Endothelial cell of umbilical vein (primary cell): ENCODE data around the gene TMEM109. TPM values are rescaled to one million over a fixed set of nuclear protein-coding genes. Genes with fewer than 3 reads are reported as not detected.

Experiments
- BruUV-seq: library from RNA; stranded (reverse); fragments of 400-500 nt; replicated peaks from 2 replicates; lab custom pipeline; 2021; lab: Mats Ljungman, UMichigan
- CTCF ChIA-PET: fragments of 300-600, 350-600 bp; sonication (Branson Sonifier 250); formaldehyde crosslinking; loops from one replicate; lab custom pipeline; 2021; ENCODE audit warnings: antibody characterized with exemption, inconsistent platforms; lab: Charles Lee
- POLR2A ChIA-PET: fragments of 300-600, 350-600 bp; sonication (Branson Sonifier 250); formaldehyde crosslinking; loops from one replicate; lab custom pipeline; 2021; ENCODE audit warnings: antibody characterized with exemption, inconsistent platforms; lab: Charles Lee
- DNase-seq: peaks from one replicate; pipeline ENCODE4 v3.0.0-alpha.2; 2011; ENCODE audit warnings: low read depth, low spot score
- FAIRE-seq: peaks from 2 replicates; lab custom pipeline; 2011; peaks lifted over from hg19 to GRCh38; lab: Jason Lieb, UNC
- H2AFZ ChIP-seq: 2 replicates; pipeline ENCODE4 v1.6.0; 2012; ENCODE audit warnings: low read depth, low read length, control low read depth, inconsistent platforms
- H3K27ac ChIP-seq: 2 replicates; pipeline ENCODE4 v1.5.1; 2011; ENCODE audit warnings: low read depth, mild to moderate bottlenecking, control low read depth, low read length, moderate library complexity; ENCODE audit not compliant: insufficient read depth
- H3K27me3 ChIP-seq, 2 experiments: 2 replicates each; pipeline versions ENCODE4 v1.6.0 to v1.6.1; 2011; ENCODE audit warnings: low read length in 2 of 2, mixed read lengths in 1 of 2; ENCODE audit not compliant: control insufficient read depth in 2 of 2, insufficient read depth in 2 of 2
- H3K36me3 ChIP-seq, 2 experiments: 2 replicates in 1 of 2; 3 replicates in 1 of 2; pipeline ENCODE4 v1.5.1; 2011; ENCODE audit warnings: low read length in 2 of 2, mild to moderate bottlenecking in 1 of 2, moderate library complexity in 1 of 2; ENCODE audit not compliant: control insufficient read depth in 2 of 2, insufficient read depth in 2 of 2; ENCODE audit errors: extremely low read depth in 1 of 2
- H3K4me1 ChIP-seq: 3 replicates; pipeline ENCODE4 v1.5.1; 2011; ENCODE audit warnings: mild to moderate bottlenecking, low read length; ENCODE audit not compliant: control insufficient read depth, insufficient read depth; ENCODE audit errors: extremely low read depth
- H3K4me2 ChIP-seq: 2 replicates; pipeline ENCODE4 v1.6.1; 2011; ENCODE audit warnings: low read length, control low read depth, mixed read lengths; ENCODE audit not compliant: insufficient read depth
- H3K4me3 ChIP-seq, 3 experiments: fragments of 200-600 bp in 1 of 3; sonication (generic), shearing (Covaris generic) in 1 of 3; replicated peaks in 1 of 3; 2 replicates each; pipeline ENCODE4 v1.5.1; 2011 to 2016; ENCODE audit warnings: control low read depth in 3 of 3, low read length in 3 of 3, mild to moderate bottlenecking in 2 of 3, inconsistent platforms in 1 of 3, low read depth in 1 of 3, moderate library complexity in 1 of 3; ENCODE audit not compliant: insufficient read depth in 1 of 3
- H3K79me2 ChIP-seq: 2 replicates; pipeline ENCODE4 v1.6.0; 2012; ENCODE audit warnings: low read length, inconsistent platforms; ENCODE audit not compliant: control insufficient read depth, insufficient read depth
- H3K9ac ChIP-seq: replicated peaks from 2 replicates; pipeline ENCODE3; 2011; ENCODE audit warnings: low read length, control low read depth; ENCODE audit not compliant: insufficient read depth; ENCODE audit errors: extremely low read depth
- H3K9me1 ChIP-seq: replicated peaks from 3 replicates; pipeline ENCODE4 v1.6.0; 2011; ENCODE audit warnings: mild to moderate bottlenecking, low read length; ENCODE audit not compliant: control insufficient read depth, insufficient read depth; ENCODE audit errors: extremely low read depth
- H3K9me3 ChIP-seq: replicated peaks from 2 replicates; pipeline ENCODE4 v1.5.1; 2012; ENCODE audit warnings: low read length, inconsistent platforms; ENCODE audit not compliant: control insufficient read depth, insufficient read depth
- H4K20me1 ChIP-seq: replicated peaks from 2 replicates; pipeline ENCODE3; 2011; ENCODE audit warnings: mild to moderate bottlenecking, low read length; ENCODE audit not compliant: control insufficient read depth, insufficient read depth; ENCODE audit errors: extremely low read depth
- EZH2 ChIP-seq: IDR thresholded peaks from 2 replicates; pipeline ENCODE4 v1.6.1; 2012; ENCODE audit warnings: borderline replicate concordance, low read depth, mild to moderate bottlenecking, moderate library complexity, low read length, inconsistent platforms; ENCODE audit not compliant: severe bottlenecking
- FOS ChIP-seq: IDR thresholded peaks from 2 replicates; pipeline ENCODE4 v1.6.1; 2011; ENCODE audit warnings: mild to moderate bottlenecking, low read length, moderate library complexity, borderline replicate concordance; ENCODE audit not compliant: insufficient read depth
- GATA2 ChIP-seq: IDR thresholded peaks from 2 replicates; pipeline ENCODE4 v1.7.0; 2011; ENCODE audit warnings: low read depth, mild to moderate bottlenecking, moderate library complexity, mixed read lengths, low read length; ENCODE audit not compliant: insufficient read length, insufficient read depth
- JUN ChIP-seq: IDR thresholded peaks from 2 replicates; pipeline ENCODE4 v1.6.1; 2011; ENCODE audit warnings: borderline replicate concordance, low read depth; ENCODE audit not compliant: insufficient read length, insufficient read depth
- MYC ChIP-seq: IDR thresholded peaks from one replicate; pipeline ENCODE4 v1.6.1; 2011; ENCODE audit warnings: mild to moderate bottlenecking, low read depth, low read length
- POLR2A ChIP-seq: IDR thresholded peaks from 2 replicates; pipeline ENCODE4 v1.6.1; 2012; ENCODE audit warnings: low read depth, mild to moderate bottlenecking, control low read depth, low read length
- POLR2AphosphoS5 ChIP-seq: IDR thresholded peaks from 2 replicates; pipeline ENCODE4 v1.6.1; 2012; ENCODE audit warnings: low read depth, mild to moderate bottlenecking, control low read depth, low read length, moderate library complexity; ENCODE audit not compliant: insufficient read depth
- dilution Hi-C: fragments of 300-500 bp; cut with MboI; formaldehyde crosslinking; loops from one replicate; pipeline ENCODE4 v1.15.0; 2019; ENCODE audit warnings: low sequenced_read_pairs; ENCODE audit not compliant: extremely low pct_ligation_motif_present
- intact Hi-C: fragments of 100-400 bp; cut with micrococcal nuclease; formaldehyde crosslinking; loops from one replicate; pipeline ENCODE4 v1.10.0; 2022
- polyA plus RNA-seq, 4 experiments: library from polyadenylated mRNA; depleted of rRNA in 3 of 4; stranded (reverse) in 3 of 4; unstranded in 1 of 4; fragments of >200 nt; gene quantifications; 2 replicates each; pipeline versions ENCODE4 v1.2.1 to v1.2.3, GENCODE V29; 2011 to 2012; ENCODE audit warnings: missing spikeins in 1 of 4
- total RNA-seq: library from RNA; stranded (reverse); gene quantifications from 2 replicates; pipeline ENCODE4 v1.2.3, GENCODE V29; 2021
- TF ChIP-seq, protein P1 (sequence below): IDR thresholded peaks from 2 replicates; pipeline ENCODE4 v1.6.1; 2011; ENCODE audit not compliant: insufficient read depth, insufficient read length
- TF ChIP-seq, protein P2 (sequence below), 2 donors: IDR thresholded peaks; 1 replicate in 1 of 2; 2 replicates in 1 of 2; pipeline ENCODE4 v1.5.1; 2011; ENCODE audit warnings: low read length in 2 of 2, mild to moderate bottlenecking in 2 of 2, moderate library complexity in 2 of 2, control low read depth in 1 of 2, inconsistent platforms in 1 of 2, low read depth in 1 of 2; ENCODE audit not compliant: insufficient read depth in 1 of 2; ENCODE audit errors: extremely low read depth in 1 of 2

The TMEM109 gene
- total and polyA plus RNA-seq, 2 donors (not counting 3 experiments of a cell fraction or from before 2014, with no cell fraction given): 143 to 192 TPM

DNA sequence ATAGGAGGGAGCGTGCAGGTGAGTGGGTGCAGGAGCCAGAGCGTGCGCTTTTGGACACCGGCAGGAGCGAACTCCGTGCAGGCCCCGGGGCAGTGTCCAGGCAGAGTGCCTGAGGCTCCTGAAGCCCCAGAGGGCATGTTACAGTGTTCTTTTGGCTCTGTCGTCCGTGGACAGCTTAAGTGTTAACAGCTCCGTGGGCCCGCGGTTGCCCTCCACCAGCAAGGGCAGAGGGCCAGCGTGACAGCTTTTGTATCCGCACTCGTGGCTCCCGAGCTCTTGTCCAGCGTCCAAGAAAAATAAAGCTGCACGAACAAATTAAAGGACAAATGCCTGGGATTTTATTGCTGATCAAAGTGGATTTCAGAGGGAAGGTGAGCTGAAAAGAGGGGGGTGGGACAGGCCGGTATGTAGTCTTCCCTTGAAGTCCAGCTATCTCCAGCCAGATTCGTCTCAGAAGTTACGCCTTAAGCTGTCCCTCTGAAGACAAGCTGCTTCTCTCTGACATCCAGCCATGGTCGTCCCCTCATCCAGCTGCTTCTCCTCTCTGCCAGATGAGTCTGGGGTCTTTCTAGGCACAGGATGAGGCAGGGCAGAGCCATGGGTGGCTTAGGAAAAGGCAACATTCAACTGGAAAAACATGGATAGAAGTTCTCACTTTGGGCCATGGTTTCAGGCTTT lies 968 bp upstream of the TMEM109 start:
- Histone ChIP-seq H3K9me3 (no peaks in the 10 kb centered on the region), H3K4me2 (peak overlapping the region; percentile 94), H3K27ac (peak overlapping the region; percentile 65), H2AFZ (peak overlapping the region; percentile 96), H3K9ac (peak overlapping the region; percentile 74), H3K27me3 (peaks cover 0 to 5% of the 10 kb centered on the region in 2 experiments), H3K79me2 (peaks cover 35% of the 10 kb centered on the region), H3K4me3 (peak overlapping the region in 2 of 3 experiments; percentile 76 to 79), H3K9me1 (no peaks in the 10 kb centered on the region), H4K20me1 (no peaks in the 10 kb centered on the region), H3K4me1 (peaks cover 26% of the 10 kb centered on the region), H3K36me3 (no peaks in the 10 kb centered on the region)
- intact Hi-C loops (loop anchor here (10.0 kb wide), 1 partner anchor 222 kb away; no protein-coding TSS in a partner anchor), dilution Hi-C loops (no loop called here)
- DNase-seq (peak; percentile 22), FAIRE-seq (peak; percentile 64)
- no peak for TF ChIP-seq POLR2AphosphoS5
- TF ChIP-seq FOS: no peak
- CTCF ChIA-PET: interaction anchor here (0.9 to 4.8 kb wide), 10 partner anchors 8 to 240 kb away, joined by 3 to 32 read pairs (median 4); no protein-coding TSS in a partner anchor
- BruUV-seq: no TSS peak
- POLR2A ChIA-PET: interaction anchor here (1.0 to 1.5 kb wide), 2 partner anchors 11 to 14 kb away, joined by 3 to 5 read pairs; partner anchors contain the start of gene TMEM132A

DNA sequence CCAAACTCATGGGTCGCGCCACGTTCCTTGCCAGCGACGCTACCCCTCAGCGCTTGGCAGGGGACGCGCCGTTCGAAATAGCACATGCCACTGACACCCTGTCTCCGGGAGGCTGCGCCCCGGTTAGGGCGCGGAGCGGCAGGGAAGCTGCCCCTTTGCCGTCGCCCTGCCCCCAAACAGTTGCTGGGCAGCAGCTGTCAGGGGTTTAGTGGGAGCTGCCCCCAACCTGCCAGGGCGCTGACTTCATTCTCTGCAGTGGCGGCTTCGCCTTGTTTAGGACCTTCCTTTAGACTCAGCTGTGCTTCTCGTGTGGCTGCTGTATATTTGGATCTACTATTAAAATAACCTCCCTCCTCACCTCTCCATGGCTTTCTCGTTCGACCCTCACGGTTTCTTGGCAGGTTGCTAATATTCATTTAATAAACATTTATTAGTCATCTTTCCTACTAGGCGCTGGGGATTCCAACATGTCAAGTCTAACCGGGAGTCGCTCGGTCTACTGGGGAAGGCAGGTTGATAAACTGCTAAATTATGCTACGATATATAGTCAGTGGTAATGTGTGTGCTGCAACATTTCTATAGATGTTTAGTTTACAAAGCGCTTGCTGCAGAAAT lies 782 bp downstream of the TMEM109 start:
- Histone ChIP-seq H3K27me3 (no peaks in the 10 kb centered on the region), H4K20me1 (no peaks in the 10 kb centered on the region), H3K4me2 (peak overlapping the region; percentile 94), H2AFZ (peak overlapping the region; percentile 96), H3K79me2 (peaks cover 51% of the 10 kb centered on the region), H3K9ac (peak overlapping the region; percentile 74), H3K36me3 (no peaks in the 10 kb centered on the region), H3K4me3 (peak overlapping the region; percentile 43 to 79 (median 76)), H3K27ac (peak overlapping the region; percentile 65), H3K9me1 (no peaks in the 10 kb centered on the region), H3K9me3 (no peaks in the 10 kb centered on the region), H3K4me1 (peaks cover 44% of the 10 kb centered on the region)
- BruUV-seq: no TSS peak
- FAIRE-seq: peak; percentile 18
- ChIA-PET CTCF (interaction anchor here (0.8 to 4.8 kb wide), 15 partner anchors 9 to 272 kb away, joined by 3 to 32 read pairs (median 5); partner anchors contain the start of gene TMEM132A), POLR2A (interaction anchor here (1.5 kb wide), 2 partner anchors 9 to 15 kb away, joined by 4 to 5 read pairs; partner anchors contain the start of gene TMEM132A)
- dilution Hi-C loops: no loop called here
- DNase-seq: peak; percentile 66
- TF ChIP-seq POLR2A (no peak), MYC (no peak), EZH2 (no peak), GATA2 (no peak), FOS (no peak), JUN (no peak), POLR2AphosphoS5 (no peak)
- TF ChIP-seq, protein P1, sequence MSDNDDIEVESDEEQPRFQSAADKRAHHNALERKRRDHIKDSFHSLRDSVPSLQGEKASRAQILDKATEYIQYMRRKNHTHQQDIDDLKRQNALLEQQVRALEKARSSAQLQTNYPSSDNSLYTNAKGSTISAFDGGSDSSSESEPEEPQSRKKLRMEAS: no peak
- TF ChIP-seq, protein P2, sequence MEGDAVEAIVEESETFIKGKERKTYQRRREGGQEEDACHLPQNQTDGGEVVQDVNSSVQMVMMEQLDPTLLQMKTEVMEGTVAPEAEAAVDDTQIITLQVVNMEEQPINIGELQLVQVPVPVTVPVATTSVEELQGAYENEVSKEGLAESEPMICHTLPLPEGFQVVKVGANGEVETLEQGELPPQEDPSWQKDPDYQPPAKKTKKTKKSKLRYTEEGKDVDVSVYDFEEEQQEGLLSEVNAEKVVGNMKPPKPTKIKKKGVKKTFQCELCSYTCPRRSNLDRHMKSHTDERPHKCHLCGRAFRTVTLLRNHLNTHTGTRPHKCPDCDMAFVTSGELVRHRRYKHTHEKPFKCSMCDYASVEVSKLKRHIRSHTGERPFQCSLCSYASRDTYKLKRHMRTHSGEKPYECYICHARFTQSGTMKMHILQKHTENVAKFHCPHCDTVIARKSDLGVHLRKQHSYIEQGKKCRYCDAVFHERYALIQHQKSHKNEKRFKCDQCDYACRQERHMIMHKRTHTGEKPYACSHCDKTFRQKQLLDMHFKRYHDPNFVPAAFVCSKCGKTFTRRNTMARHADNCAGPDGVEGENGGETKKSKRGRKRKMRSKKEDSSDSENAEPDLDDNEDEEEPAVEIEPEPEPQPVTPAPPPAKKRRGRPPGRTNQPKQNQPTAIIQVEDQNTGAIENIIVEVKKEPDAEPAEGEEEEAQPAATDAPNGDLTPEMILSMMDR (IDR thresholded peaks at IDR 0.05; ENCODE audit: extremely low read depth in 1 of 2, insufficient read depth in 1 of 2, low read depth in 1 of 2, low read length in 2 of 2): no peak
- intact Hi-C loops: loop anchor here (1.0 to 10.0 kb wide), 4 partner anchors 8 to 220 kb away; partner anchors contain the start of genes CCDC86, PRPF19 and TMEM132A
